GM13977 (cell line): Measurements from ENCODE around the gene DYRK1A.

Experiments
- DNase-seq: peaks from one replicate; pipeline ENCODE4 v3.0.0; 2012; ENCODE audit warnings: low spot score
- in situ Hi-C: fragments of 300-500 bp; cut with MboI; formaldehyde crosslinking; loops from one replicate; pipeline ENCODE4 v1.12.0; 2022; ENCODE audit warnings: low sequenced_read_pairs, low pct_unique_long_range_greater_than_20kb, mixed read lengths, inconsistent platforms; ENCODE audit not compliant: unreplicated experiment
- TF ChIP-seq, protein P1 (sequence below): IDR thresholded peaks from 2 replicates; pipeline ENCODE4 v1.5.1; 2012; ENCODE audit warnings: mild to moderate bottlenecking, control low read depth; ENCODE audit not compliant: insufficient read depth; ENCODE audit errors: extremely low read depth, missing control alignments

DYRK1A gene

DNA sequence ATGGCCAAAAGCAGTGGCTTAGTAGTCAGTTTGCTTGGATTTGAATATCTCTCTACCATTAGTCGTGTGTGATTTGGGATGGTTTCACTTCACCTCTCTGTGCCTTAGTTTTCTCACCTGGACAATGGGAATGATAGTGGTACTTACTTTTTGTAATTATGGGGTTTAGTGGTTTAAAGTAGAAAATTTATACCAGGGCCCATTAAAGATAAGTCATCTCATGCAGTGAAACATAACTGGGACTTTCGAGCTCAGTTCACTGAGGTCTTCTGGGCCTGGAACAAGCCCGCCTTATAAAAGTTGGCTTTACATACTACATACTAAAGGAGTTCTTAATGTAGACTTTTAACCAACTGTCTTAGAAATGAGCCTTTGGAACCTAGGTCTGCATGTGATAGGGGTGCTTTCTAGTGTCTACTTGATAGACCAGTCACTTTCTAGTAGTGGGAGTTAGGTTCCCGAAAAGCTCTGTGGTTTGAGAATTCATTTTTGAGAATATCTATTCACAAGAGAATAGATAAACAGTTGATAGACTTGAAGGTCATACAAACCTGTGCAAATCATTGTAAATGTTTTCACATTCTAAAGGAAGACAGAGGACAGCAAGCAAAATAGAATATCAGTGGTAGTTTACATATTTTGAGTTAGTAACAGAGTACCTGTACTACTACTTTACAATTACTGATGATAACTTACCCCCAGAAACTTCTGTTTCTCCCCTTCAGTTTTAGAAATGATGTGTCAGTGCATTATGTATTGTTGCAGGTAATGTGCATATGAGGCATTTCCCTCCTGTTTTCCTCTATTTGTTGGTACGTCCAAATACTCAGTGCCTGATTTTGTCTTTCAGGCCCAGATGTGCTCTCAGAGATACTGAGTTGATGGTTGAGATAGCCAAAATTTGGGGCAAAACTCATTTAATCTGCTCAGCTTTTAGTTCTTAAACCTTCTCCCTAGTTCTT lies 48.0 kb downstream of the DYRK1A start:
- DNase-seq = no peak
- in situ Hi-C loops = no loop called here
- TF ChIP-seq, protein P1, sequence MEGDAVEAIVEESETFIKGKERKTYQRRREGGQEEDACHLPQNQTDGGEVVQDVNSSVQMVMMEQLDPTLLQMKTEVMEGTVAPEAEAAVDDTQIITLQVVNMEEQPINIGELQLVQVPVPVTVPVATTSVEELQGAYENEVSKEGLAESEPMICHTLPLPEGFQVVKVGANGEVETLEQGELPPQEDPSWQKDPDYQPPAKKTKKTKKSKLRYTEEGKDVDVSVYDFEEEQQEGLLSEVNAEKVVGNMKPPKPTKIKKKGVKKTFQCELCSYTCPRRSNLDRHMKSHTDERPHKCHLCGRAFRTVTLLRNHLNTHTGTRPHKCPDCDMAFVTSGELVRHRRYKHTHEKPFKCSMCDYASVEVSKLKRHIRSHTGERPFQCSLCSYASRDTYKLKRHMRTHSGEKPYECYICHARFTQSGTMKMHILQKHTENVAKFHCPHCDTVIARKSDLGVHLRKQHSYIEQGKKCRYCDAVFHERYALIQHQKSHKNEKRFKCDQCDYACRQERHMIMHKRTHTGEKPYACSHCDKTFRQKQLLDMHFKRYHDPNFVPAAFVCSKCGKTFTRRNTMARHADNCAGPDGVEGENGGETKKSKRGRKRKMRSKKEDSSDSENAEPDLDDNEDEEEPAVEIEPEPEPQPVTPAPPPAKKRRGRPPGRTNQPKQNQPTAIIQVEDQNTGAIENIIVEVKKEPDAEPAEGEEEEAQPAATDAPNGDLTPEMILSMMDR = no peak

DNA sequence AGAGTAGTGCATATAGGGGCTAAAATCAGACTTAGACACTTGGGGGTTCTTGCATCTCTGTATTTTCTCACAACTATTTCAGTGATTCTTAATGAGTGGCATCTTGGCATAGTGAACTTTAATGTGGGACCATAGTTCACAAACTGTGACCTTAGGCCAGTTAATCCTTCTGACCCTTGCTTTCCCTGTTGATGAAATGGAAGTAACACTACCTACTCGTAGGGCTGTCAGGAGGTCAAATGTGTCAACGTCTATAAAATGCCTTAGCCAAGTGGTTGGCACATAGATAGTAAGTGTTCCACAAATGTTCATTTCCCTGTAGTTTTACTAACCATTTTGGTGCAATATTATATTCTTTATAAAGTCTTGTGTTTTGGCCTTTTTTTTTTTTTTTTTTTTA lies 49.4 kb downstream of the DYRK1A start:
- no peak for DNase-seq
- in situ Hi-C loops = no loop called here
- TF ChIP-seq, protein P1 = no peak

DNA sequence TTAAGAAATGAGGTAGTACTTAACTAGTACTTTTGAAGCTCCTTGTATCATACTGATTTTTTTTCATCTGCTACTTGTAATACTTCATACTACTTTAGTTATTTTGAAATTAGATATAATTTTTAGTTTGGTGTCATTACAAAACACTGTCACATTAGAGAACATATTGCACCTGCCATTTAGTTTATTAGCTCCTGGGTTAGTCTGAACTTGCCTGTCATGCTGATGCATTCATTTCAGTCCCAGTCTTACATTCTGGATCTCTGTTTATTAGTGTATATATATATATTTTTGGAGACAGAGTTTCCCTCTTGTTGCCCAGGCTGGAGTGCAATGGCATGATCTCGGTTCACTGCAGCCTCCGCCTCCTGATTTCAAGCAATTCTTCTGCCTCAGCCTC lies 50.3 kb downstream of the DYRK1A start:
- no peak for DNase-seq
- in situ Hi-C loops = no loop called here
- TF ChIP-seq, protein P1 = no peak

DNA sequence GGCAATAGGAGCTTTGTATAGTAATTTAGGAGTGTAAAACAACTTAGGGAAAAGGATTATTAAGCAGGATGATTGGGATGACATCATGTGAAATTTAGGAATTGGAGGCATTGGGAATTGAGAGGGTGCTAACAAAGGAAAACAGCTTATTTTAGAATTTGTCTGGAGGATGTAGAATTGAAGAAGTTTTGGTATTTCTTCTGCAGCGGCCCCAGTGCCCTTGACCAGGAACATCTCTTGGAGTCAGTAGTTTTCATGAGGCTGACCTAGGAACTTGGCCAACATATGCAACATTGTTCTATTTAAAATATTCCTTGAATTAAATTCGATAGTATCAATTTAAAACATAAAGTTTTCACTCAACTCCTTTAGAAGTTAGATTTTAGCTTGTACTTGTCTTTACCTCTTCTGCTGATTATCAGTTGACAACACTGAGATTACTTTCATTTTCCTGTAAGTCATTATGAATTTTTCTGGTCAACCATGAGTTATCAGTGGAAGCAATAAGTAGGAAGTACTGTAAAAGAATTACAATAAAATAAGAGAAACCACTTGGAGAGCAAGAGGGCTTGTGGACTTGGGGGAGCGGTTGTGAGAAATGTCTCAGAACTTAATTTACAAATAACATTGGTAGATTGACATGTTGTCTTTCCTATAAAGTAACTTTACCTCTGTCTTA lies 52.8 kb downstream of the DYRK1A start:
- TF ChIP-seq, protein P1 = no peak
- DNase-seq = no peak
- in situ Hi-C loops = no loop called here

DNA sequence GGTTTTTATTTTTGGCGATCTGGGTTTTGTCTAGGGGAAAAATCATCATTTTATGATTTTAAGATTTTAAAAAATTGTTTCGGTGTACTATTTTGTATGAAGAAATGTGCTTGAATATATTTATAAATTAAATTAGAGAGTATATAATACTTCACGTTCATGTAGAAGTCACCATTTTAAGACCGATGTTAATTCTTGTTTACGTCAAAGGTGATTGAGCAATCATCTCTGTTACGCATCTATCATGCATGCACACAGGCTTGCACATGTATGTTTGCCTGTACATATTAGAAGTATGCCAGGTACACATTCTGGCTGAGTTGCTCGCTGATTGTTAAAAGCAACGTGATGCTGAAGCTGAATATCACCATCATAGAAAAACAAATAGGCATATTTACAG lies 54.7 kb downstream of the DYRK1A start:
- no peak for DNase-seq
- in situ Hi-C loops = no loop called here
- TF ChIP-seq, protein P1 = no peak

DNA sequence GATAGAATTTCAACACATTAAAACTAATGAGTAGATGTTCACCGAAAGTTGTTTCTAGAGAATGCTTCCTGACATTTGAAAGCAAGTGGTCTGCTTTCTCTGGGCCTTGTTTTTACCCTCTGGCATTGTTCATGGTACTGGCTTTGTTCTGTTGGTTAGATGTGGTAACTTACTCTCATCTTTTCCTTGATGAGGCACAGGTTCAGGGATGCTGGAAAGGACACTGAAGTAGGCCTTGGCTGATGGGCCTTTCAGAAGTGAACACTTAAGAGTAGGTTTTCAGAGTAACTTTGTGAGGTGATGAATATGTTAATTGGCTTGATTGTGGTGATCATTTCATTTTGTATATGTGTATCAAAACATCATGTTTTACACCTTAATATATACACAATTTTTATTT lies 55.8 kb downstream of the DYRK1A start:
- TF ChIP-seq, protein P1 = no peak
- DNase-seq = no peak
- in situ Hi-C loops = no loop called here
